WERI-Rb-1 (cell line): ENCODE measurements around the gene TOR2A.

Source experiments
- DNase-seq: peaks from one replicate; pipeline ENCODE4 v3.0.0-alpha.2; 2020
- H3K27ac ChIP-seq: fragments of 250-450 bp; sonication (Bioruptor Pico); 2 replicates; pipeline ENCODE4 v1.5.1; 2020; ENCODE audit warnings: mild to moderate bottlenecking, moderate library complexity
- H3K27me3 ChIP-seq: fragments of 250-450 bp; sonication (Bioruptor Pico); 2 replicates; pipeline ENCODE4 v1.5.1; 2021; ENCODE audit warnings: mild to moderate bottlenecking, low read depth, moderate library complexity; ENCODE audit not compliant: insufficient read depth, severe bottlenecking
- H3K36me3 ChIP-seq: fragments of 250-450 bp; sonication (Bioruptor Pico); 2 replicates; pipeline ENCODE4 v1.5.1; 2020; ENCODE audit warnings: mild to moderate bottlenecking, moderate library complexity
- H3K4me3 ChIP-seq: 2 replicates; pipeline ENCODE4 v1.5.1; 2011; ENCODE audit warnings: low read depth, mild to moderate bottlenecking, control low read depth, low read length
- H3K9me3 ChIP-seq: fragments of 250-450 bp; sonication (Bioruptor Pico); 2 replicates; pipeline ENCODE4 v1.5.1; 2021; ENCODE audit warnings: mild to moderate bottlenecking, moderate library complexity; ENCODE audit not compliant: severe bottlenecking
- CTCF ChIP-seq: IDR thresholded peaks from 2 replicates; pipeline ENCODE4 v1.5.1; 2011; ENCODE audit warnings: low read depth, mild to moderate bottlenecking, control low read depth, inconsistent platforms, low read length

Gene TOR2A

DNA sequence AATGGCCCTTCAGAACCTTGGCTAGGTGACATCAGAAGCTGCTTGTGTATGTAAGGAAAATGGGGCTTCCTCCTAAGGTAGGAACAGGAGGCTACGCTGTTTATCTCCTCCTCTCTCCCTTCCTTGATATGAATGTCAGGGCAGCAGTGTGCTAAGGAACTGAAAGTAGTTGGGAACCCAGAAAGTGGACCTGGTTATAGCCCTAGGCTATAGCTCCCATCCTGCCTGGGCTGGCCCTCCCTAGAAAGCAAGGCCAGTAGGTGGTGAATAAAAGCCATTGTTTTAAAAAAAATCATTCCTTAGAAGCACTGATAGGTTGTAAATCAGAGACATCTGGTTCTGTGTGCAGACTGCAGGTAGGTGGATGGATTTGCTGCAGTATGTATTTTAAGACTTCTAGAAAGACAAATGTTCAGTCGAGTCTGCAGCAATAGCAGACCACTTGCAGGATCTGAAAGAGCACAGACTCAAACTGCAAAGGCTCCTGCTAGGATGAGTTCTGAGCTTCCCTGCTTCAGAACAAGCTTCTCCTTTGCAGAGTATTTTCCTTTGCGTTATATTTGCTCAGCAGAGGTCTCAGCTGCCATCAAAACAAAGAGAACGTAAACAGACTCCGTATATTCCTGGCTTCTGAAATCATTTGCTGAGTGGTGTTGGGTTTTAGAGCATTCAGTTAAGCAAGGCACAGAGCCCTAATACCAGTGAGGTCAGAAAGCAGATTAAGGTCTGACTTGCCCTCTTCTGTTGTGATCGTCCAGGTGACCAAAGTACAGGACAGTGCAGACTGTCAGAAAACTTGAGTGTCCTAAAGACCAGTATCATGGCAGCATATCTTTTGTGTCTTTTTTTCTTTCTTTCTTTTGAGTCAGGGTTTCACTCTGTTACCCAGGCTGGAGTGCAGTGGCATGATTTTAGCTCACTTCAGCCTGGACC lies 48.4 kb downstream of the TOR2A start:
- TF ChIP-seq CTCF, result no peak
- Histone ChIP-seq H3K9me3 (no peaks in the 10 kb centered on the region), H3K36me3 (peaks cover 85% of the 10 kb centered on the region), H3K27me3 (no peaks in the 10 kb centered on the region), H3K4me3 (no peak overlapping the region), H3K27ac (no peak overlapping the region)
- no peak for DNase-seq

- Histone ChIP-seq H3K9me3 (no peaks in the 10 kb centered on the region), H3K27me3 (no peaks in the 10 kb centered on the region), H3K4me3 (no peak overlapping the region), H3K27ac (no peak overlapping the region), H3K36me3 (peaks cover 91% of the 10 kb centered on the region)
- no peak for DNase-seq
- no peak for TF ChIP-seq CTCF
Measured at GRCh38 chr9:127684576-127684975, 50.5 kb downstream of the TOR2A start.

- no peaks in the 10 kb centered on the region for H3K9me3 ChIP-seq
- no peak for DNase-seq
- no peaks in the 10 kb centered on the region for H3K27me3 ChIP-seq
- no peak overlapping the region for H3K27ac ChIP-seq
- H3K4me3 ChIP-seq, result no peak overlapping the region
- TF ChIP-seq CTCF, result no peak
- H3K36me3 ChIP-seq, result peaks cover 90% of the 10 kb centered on the region
Measured at GRCh38 chr9:127683723-127684122, 51.4 kb downstream of the TOR2A start.

GRCh38 chr9:127682351-127683136 lies 52.5 kb downstream of the TOR2A start:
- no peak for TF ChIP-seq CTCF
- H3K36me3 ChIP-seq, result peaks cover 87% of the 10 kb centered on the region

More at GRCh38 chr9:127682351-127683136, 52.5 kb downstream of the TOR2A start:
- Histone ChIP-seq H3K9me3 (no peaks in the 10 kb centered on the region), H3K4me3 (no peak overlapping the region), H3K27ac (no peak overlapping the region), H3K27me3 (no peaks in the 10 kb centered on the region)
- no peak for DNase-seq
